Measurements from ENCODE around the gene CCDC54. TPM values are rescaled to one million over a fixed set of nuclear protein-coding genes. Genes with fewer than 3 reads are reported as not detected.

Gene CCDC54
- total RNA-seq, 1 donor from 2014 or later: not detected

DNA sequence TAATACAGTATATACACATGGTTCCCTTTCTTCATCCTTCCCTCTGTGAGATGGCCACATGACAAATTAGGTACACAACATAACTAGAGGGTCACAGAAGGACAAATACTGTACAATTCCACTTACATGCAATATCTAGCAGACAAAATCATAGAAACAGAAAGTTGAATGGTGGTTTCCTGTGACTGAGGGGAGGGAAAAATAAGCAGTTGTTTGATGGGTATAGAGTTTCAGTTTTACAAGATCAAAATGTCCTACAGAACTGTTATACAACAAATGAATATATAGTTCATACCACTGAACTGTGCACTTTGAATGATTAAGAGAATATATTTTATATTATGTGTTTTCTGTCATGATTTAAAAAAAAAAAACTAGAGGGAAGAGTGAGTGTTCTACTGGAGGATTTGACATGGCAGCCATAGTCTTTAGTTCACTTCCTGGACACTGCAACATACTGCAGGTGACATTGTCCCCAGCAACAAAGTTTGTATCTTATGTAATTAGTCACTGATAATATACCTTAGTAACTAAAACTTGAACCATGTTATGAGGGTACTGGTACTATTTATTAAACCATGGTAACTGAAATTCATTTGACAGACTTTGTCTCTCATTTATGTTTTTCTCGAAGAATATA lies 37.2 kb downstream of the CCDC54 start:
- Histone ChIP-seq H3K27me3 (no peaks in the 10 kb centered on the region), H3K27ac (no peak overlapping the region), H4K20me1 (ENCODE audit: low read depth) (no peaks in the 10 kb centered on the region), H2AFZ (replicated peaks) (no peak overlapping the region), H3F3A (ENCODE audit: low read depth) (no peaks in the 10 kb centered on the region), H3K36me3 (no peaks in the 10 kb centered on the region), H3K9me3 (ENCODE audit: low read depth) (peaks cover 3% of the 10 kb centered on the region), H3K9ac (no peak overlapping the region), H3K4me3 (no peak overlapping the region), H3K4me1 (no peaks in the 10 kb centered on the region), H3K4me2 (no peak overlapping the region), H3K79me2 (ENCODE audit: low read depth) (no peaks in the 10 kb centered on the region)
- Mint-ChIP-seq H3K36me3 (peaks cover 2% of the 10 kb centered on the region), H3K9me3 (peaks cover 8% of the 10 kb centered on the region), H3K27me3 (ENCODE audit: insufficient read depth, low read depth) (no peaks in the 10 kb centered on the region), H3K27ac (no peak overlapping the region), H3K4me1 (no peaks in the 10 kb centered on the region), H3K4me3 (no peak overlapping the region)
- no peak for DNase-seq (ENCODE audit: low spot score)
- no peak for TF ChIP-seq EZH2phosphoT487 (IDR thresholded peaks at IDR 0.05)
- TF ChIP-seq EZH2 (IDR thresholded peaks at IDR 0.05): no peak
- TF ChIP-seq, protein P1, sequence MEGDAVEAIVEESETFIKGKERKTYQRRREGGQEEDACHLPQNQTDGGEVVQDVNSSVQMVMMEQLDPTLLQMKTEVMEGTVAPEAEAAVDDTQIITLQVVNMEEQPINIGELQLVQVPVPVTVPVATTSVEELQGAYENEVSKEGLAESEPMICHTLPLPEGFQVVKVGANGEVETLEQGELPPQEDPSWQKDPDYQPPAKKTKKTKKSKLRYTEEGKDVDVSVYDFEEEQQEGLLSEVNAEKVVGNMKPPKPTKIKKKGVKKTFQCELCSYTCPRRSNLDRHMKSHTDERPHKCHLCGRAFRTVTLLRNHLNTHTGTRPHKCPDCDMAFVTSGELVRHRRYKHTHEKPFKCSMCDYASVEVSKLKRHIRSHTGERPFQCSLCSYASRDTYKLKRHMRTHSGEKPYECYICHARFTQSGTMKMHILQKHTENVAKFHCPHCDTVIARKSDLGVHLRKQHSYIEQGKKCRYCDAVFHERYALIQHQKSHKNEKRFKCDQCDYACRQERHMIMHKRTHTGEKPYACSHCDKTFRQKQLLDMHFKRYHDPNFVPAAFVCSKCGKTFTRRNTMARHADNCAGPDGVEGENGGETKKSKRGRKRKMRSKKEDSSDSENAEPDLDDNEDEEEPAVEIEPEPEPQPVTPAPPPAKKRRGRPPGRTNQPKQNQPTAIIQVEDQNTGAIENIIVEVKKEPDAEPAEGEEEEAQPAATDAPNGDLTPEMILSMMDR (IDR thresholded peaks at IDR 0.05): no peak

DNA sequence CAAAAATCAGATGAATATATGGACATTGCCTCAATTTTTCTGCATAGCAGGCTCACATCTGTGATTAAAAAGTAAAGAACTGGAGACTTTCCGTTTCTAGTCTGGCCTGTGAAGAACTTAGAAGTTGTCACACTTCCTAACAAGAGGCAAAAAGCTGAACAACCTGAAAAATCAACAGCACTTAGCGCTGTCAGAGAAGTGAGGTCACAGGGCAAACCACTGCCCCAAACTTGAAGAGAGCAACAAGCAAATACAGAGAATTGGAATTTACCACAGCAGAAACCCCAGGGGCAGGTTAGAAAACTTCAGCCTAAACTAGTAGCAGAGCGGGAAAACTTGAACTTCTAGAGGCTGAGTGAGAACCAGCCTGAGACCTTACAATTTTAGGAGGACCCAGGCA lies 38.9 kb downstream of the CCDC54 start:
- Histone ChIP-seq H2AFZ (replicated peaks) (no peak overlapping the region), H4K20me1 (ENCODE audit: low read depth) (no peaks in the 10 kb centered on the region), H3K79me2 (ENCODE audit: low read depth) (no peaks in the 10 kb centered on the region), H3K4me2 (no peak overlapping the region), H3K27me3 (no peaks in the 10 kb centered on the region), H3K27ac (no peak overlapping the region), H3K9me3 (ENCODE audit: low read depth) (no peaks in the 10 kb centered on the region), H3K36me3 (no peaks in the 10 kb centered on the region), H3K4me1 (no peaks in the 10 kb centered on the region), H3K9ac (no peak overlapping the region), H3F3A (ENCODE audit: low read depth) (no peaks in the 10 kb centered on the region), H3K4me3 (no peak overlapping the region)
- DNase-seq (ENCODE audit: low spot score): no peak
- Mint-ChIP-seq H3K27ac (no peak overlapping the region), H3K36me3 (no peaks in the 10 kb centered on the region), H3K27me3 (ENCODE audit: insufficient read depth, low read depth) (no peaks in the 10 kb centered on the region), H3K4me3 (no peak overlapping the region), H3K9me3 (no peaks in the 10 kb centered on the region), H3K4me1 (peaks cover 2% of the 10 kb centered on the region)
- TF ChIP-seq, protein P1 (IDR thresholded peaks at IDR 0.05): no peak
- no peak for TF ChIP-seq EZH2 (IDR thresholded peaks at IDR 0.05)
- TF ChIP-seq EZH2phosphoT487 (IDR thresholded peaks at IDR 0.05): no peak

DNA sequence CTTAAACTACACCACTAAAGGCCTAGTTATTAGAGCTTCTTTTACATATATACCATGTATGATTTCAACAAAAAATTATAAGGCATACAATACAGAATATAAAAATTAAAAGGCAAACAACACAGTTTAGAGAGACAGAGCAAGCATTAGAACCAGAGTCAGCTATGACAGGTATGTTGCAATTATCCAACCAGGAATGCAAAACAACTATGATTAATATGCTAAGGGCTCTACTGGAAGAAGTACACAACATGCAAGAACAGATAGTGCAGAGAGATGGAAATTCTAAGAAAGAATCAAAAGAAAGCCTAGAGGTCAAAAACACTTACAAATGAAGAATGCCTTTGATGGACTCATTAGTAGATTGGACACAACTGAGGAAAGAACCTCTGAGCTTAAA lies 39.6 kb downstream of the CCDC54 start:
- Histone ChIP-seq H4K20me1 (ENCODE audit: low read depth) (no peaks in the 10 kb centered on the region), H3K4me3 (no peak overlapping the region), H3K27me3 (no peaks in the 10 kb centered on the region), H3F3A (ENCODE audit: low read depth) (no peaks in the 10 kb centered on the region), H3K9me3 (ENCODE audit: low read depth) (no peaks in the 10 kb centered on the region), H3K4me1 (no peaks in the 10 kb centered on the region), H3K79me2 (ENCODE audit: low read depth) (no peaks in the 10 kb centered on the region), H3K4me2 (no peak overlapping the region), H3K9ac (no peak overlapping the region), H2AFZ (replicated peaks) (no peak overlapping the region), H3K27ac (no peak overlapping the region), H3K36me3 (no peaks in the 10 kb centered on the region)
- Mint-ChIP-seq H3K4me1 (peaks cover 2% of the 10 kb centered on the region), H3K4me3 (no peak overlapping the region), H3K36me3 (no peaks in the 10 kb centered on the region), H3K27me3 (ENCODE audit: insufficient read depth, low read depth) (no peaks in the 10 kb centered on the region), H3K9me3 (no peaks in the 10 kb centered on the region), H3K27ac (no peak overlapping the region)
- TF ChIP-seq EZH2phosphoT487 (IDR thresholded peaks at IDR 0.05): no peak
- TF ChIP-seq, protein P1 (IDR thresholded peaks at IDR 0.05): no peak
- no peak for TF ChIP-seq EZH2 (IDR thresholded peaks at IDR 0.05)
- no peak for DNase-seq (ENCODE audit: low spot score)

Measured in neural progenitor cell (in vitro differentiated cells).